GM21717 (cell line): ENCODE measurements around the gene EIF2D.
"Not testable (repeated sequence)": the region's sequence is repeated elsewhere in the genome, so short reads cannot be mapped to it uniquely, and the experiment has no call there.

Source experiments
- ATAC-seq: cut with Tn5 transposase; IDR thresholded peaks from one replicate; pipeline ENCODE4 v1.9.1; 2021; ENCODE audit warnings: mild to moderate bottlenecking, moderate library complexity; ENCODE audit not compliant: unreplicated experiment

The EIF2D gene

DNA sequence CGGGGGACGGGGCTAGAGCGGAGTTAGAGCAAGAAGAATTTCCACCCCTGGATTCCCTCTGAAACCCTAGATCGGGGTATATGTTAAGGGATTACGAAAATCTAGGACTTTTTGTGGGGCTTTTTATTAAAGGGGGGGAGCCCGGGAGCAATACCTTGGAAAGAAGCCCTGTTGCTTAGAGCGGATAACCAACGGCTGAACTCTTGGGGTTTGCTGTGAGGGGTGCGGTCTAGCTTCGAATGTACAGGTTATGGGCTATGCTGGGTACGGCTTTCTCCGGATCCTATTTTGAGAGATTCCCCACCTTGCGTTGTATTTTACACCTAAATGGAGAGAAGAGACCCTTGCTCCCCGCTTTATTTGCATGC is 23.7 kb upstream of the EIF2D start:
- peak; percentile 18 for ATAC-seq

DNA sequence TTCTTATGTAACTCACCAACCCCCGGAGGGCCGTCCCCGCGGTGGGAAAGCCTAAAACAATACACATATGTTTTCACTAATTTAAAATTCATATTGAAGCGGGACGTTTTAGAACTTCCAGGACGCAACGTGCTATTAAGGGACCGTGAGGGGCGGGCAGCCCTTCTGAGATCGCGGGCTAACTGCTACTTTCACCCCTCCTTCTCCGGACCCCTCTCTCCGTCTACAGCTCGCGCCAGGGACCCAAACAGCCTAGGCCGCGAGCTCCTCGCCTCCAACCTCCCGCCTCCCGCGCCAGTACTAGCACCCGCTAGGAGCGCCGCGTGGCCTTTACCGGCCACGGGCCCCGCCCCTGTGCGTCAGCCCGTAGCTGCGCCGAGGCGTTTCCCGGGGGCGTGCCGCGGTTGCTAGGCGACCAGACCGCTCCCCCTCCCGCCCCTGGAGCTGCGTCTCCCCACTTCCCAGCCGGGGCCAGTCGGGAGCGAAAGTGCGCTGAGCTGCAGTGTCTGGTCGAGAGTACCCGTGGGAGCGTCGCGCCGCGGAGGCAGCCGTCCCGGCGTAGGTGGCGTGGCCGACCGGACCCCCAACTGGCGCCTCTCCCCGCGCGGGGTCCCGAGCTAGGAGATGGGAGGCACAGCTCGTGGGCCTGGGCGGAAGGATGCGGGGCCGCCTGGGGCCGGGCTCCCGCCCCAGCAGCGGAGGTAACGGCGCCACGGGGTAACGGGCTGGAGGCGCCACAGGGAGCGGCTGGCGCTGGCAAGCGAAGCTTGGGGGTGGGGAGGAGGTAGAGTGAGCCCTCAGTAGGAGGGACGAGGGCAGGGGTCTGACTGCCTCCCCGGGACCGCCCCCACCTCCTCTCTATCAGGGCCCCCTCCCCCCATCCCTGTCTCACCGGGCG is 23.1 kb upstream of the EIF2D start, which contains the start of gene DYRK3:
Gene DYRK3 (plus strand): TSS at position 457 of the 898 bp plus-strand sequence. CDS start 168 bp downstream, at position 625.
- peak; percentile 87 for ATAC-seq

DNA sequence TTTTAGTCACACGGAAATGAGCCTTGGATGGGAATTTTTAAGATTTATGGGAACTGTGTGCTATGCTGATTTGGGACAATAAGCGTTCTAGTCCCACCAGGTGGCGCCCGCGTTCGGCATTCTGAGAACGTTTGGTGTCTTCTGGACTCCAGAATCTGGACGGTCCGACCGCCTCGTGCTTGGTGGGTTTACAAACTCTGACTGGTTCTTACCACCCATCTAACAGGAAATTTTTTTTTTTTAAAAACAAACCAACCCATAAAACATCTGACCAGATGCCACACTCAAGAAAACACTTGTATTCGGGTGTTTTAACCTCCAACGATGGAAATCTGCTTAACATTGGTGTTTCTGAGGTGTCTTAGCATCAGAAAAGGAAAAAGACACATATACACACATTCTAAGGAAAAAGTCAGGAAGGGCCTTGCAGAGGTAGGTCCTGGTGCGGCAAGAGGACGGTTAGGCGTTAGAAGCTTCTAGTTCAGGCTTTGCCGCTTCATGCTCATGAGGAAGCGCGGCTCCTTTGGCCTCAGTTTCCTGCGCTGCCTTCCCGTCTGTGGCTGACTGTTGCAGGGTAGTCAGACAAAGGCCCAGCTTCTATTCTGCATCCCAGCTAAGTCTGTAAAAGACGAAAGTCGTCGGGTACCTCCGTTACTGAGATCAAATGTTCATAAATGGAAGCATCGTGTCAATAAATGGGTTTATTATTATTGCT is 22.3 kb upstream of the EIF2D start:
- ATAC-seq: no peak

DNA sequence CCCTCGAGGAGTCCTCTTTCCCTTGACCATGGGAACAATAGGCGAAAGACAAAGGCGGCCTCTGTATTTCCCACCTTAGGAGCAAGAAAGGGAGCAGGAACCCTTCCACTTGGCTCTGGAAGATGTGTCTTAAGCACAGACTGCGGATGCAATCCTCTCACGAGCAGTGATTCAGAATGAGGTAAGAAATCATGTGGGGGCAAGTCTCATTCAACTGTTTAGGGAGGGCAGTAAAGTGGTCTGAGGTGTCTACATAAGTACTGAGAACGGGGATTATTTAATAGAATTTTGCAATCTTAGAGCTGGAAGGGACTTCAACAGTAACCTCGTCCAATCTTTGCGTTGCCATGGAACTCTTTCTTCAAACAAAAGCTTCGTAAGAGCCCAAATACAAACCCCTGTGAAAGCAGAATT is 21.4 kb upstream of the EIF2D start:
- ATAC-seq: no peak

DNA sequence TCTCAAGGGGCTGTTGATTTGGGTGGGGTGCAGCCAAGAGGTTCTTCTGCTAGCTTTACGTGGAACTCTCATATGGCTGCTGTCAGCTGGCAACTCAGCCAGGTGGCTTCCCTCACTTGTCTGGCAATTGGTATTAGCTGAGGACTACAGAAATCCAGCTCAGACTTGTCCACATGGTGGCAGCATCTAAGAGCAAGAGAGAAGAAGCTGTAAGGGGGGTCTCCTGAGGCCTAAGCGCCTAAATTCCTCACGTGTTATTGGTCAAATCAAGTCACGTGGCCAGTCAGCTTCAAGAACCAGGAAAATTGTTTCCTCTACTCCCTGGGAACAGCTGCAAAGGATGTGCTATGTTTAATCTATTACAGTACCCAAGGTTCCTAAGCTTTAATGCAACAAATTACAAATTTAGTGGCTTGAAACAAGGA is 18.8 kb upstream of the EIF2D start:
- no peak for ATAC-seq

DNA sequence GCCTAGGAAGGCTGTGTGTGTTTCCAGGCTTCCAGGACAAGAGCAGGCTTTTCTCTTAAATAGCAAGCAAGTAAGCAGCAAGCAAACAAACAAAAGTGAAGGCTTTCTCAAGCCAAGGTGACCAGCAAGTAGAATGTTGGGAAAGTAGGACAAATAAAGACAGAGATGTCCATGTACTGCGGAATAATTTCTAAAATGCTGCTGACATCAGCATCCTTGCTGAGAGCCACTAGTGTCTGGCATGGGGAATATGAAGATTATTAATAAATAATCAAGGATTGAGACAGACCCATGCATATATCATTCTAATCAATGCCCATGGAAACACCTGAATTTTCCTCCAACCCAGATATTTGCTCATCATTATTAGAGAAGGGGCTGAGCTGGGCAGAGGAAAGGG is 16.7 kb upstream of the EIF2D start:
- ATAC-seq: no peak

DNA sequence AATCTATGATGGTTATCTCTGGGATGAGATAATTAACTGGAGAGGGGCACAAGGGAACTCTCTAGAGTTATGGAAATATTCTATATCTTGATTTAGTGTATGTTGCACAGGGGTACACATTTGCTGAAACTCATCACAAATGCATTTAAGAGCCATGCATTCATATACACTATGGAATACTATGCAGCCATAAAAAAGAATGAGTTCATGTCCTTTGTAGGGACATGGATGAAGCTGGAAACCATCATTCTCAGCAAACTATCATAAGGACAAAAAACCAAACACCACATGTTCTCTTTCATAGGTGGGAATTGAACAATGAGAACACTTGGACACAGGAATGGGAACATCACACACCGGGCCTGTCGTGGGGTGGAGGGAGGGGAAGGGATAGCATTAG is 14.1 kb upstream of the EIF2D start:
- ATAC-seq: not testable (repeated sequence)

DNA sequence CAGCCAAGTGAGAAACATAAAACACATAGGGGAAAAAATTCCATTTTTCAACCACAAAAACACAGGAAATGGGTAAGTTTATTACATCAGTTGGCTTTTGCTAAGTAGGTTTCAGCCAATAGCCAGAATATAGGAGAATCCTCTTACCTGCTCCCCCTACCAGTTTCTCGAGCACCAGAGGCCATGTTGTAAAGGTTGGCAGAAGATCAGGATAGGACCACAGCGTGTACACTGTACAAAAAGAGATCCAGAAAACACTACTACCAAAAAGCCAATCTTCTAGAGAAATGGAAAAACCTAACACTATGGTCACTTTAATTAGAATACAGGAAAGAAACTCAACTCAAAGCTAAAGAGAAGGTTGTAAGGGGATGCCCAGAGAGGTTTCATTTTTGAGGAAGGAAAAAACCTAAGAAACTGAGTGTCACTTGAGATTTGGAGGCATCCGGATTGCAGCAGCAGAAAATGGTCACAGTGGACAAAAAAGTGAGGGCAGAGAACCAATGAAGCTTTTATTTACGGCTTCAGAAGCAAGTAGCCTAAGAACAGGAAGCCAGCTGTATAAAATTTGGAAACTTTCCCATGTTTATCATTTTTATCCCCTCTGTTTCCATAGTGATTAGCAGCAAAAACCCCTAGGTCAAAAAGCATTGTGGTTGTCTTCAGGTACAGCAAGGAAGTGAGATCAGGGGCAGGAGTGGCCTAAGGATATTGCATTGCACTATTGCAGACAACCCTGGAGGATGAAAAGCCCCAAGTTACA is 2.9 kb downstream of the EIF2D start:
- no peak for ATAC-seq

DNA sequence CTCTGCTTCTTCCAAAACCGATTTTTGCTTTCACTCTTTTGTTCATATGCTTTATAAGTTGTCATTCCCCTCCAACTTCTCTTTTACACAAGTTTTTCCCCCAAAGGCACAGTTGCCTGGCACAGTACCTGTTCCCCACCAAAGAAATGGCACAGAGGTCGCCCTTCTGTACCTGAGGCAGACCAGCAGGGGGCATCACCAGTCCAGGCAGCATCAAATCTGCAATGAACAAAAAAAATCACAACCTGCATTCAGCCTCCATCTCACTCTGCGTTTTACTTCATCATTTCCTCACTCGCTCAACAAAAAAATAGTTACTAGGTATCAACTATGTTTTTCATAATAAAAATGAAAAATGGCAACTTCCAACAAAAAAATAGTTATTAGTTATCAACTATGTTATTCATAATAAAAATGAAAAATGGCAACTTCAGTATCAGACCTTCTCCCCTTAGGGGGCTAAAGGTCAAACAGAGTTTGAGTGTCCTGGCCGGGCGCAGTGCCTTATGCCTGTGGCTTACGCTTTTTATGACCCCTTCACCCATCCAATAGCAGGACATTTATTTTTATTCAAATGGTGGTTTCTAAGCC is 4.1 kb downstream of the EIF2D start:
- ATAC-seq: no peak

DNA sequence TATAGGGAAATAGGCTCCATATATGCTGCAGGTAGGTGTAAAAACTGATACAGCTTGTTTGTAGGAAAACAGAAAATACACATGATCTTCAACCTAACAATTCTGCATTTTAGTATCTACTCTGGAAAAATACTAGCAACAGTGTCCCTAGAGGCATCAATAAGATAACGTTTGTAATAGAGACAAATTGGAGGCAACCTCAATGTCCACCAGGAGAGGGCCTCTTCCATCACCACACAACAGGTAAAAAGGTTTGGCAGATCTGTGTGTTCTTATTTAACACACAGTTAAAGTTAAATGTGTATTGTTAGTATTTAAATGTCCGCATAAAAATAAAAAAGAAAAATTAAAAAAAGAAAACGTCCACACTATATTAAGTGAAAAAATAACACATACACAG is 5.4 kb downstream of the EIF2D start:
- no peak for ATAC-seq

DNA sequence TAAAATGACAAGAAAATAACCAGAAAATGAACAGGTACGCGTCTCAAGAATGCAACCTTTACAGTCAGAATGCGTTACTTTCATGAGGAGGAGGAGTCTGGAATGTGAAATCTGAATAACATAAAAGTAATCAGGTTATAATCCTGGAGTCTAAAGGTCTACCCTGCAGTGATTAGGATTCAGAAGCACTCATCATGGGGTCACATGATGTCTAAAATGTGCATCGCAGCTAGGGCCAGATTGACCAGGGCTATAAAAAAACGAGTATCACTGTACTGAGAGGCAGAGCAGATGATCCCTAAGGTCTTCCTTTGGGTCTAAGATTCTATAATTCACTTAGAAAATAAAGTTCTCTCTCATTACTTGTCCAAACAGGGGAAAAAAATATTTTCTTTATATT is 7.4 kb downstream of the EIF2D start:
- no peak for ATAC-seq

DNA sequence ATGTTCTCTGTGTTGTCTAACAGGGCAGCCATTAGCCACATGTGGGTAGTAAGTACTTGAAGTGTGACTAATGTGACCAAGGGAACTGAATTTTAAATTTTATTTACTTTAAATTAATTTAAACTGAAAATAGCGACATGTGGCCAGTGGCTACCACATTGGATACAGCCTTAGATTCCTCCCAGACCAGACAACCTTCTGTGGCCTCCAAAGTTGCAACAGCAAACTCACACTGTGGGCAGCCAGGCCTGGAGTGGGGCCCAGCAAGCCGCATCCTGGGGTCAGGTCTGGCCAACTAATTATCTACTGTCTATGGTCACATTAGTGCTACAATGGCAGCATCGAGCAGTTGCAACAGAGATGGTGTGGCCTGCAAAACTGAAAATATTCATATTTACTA is 11.7 kb downstream of the EIF2D start:
- no peak for ATAC-seq

DNA sequence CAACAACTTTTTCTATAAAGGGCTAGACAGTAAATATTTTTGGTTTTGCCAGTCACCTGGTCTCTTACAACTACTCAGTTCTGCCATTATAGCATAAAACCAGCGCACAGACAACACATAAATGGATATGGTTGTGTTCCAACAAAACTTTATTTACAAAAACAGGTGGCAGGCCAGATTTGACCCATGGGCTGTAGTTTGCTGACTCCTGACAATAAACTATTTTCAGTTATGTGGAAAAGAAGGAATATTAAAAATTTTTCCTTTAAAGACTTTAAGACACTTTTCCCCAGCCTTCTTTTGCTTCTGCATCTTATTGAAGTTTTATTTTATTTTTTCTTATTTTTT is 16.0 kb downstream of the EIF2D start:
- no peak for ATAC-seq

DNA sequence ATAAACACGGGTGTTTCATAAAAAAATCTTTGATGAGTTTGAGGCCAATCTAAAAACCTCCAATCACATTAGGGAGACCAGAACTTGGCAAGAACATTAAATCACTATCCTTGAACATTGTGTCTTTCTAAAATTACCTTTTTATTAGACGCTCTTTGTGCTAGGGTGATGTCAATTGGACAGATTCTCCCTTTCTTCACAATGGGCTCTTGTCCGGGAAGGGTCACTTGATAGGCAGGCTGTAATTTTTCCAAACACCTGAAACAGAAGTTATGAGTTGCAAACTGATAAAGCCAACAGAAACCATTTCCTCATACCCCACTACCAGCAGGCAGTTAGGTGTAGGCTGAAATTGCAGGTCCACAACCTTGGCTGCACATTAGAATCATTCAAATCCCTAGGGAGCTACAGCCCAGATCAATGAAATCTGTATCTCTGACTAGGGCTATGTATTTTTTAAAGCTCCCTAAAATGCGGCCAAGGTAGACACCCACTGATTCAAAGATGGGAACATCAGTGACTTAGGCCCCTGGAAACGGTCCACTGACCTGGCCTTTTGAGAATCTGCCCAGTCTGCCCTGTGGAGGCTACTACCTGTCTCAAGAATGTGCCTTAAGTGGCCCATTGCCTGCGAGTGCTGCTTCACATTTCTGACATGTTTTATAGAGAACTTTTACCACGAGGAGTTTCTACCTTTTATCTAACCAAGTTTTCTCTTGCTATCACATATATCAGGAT is 16.5 kb downstream of the EIF2D start:
- no peak for ATAC-seq

DNA sequence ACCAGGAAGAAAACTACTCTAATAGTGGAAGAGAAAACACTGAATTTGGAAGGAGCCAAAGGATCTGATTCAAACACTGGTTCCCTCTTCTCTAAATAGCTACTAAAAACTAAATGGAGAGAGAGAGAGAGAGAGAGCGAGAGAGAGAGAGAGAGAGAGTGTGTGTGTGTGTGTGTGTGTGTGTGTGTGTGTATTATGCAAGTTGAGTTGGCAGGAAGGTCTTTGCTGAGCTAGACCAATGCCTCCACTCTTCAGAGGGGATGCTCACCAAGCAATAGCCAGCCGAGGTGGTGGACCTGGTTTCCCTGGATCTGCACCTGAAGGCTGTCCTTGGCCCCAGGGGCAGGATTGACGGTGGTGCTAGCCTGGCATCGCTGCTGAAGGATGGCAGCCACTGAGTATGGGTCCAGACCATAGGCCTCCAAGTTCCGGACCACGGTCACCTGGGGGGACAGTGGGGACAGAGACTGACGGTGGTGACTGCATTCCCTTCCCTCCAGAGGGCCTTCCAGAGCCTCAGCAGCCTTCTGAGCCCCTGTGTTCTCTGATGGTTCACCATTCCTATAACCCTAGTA is 18.8 kb downstream of the EIF2D start:
- ATAC-seq: no peak

DNA sequence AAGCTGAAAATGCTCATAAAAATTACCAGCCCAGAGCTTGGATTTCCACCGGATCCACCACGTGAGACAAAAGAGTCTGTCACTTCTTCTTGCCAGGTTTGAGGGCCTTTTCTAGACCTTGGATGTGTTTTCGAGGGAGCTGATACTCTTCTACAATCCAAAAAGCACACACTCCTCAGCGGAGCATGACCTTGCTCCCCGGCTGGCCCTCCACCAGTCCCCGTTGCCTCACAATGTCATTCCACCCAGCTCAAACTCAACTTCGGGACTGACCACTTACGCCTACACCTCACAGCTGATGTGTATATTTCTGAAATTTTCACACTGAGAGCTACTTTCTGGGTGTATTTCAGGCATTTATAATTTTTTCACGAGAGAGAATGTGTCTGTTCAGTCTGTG is 20.6 kb downstream of the EIF2D start:
- no peak for ATAC-seq

DNA sequence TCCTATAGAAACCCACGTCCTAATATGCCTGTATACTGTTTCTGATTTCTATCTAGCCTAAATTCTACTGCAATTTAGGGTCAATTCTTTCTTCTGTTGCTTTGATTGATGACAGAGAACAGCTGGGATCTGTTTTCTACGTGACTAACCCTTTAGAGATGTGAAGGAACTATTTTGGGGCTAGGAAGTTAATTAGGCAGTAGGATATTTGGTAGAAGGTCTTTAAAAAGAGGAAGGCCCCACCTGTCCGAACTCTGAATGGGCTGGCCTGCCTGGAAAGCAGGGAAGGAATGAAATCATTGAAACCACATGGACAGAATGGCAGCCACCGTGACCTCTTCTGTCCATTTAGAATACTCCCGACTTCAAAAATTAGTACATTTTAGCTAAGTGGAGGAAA is 21.0 kb downstream of the EIF2D start:
- ATAC-seq: no peak

DNA sequence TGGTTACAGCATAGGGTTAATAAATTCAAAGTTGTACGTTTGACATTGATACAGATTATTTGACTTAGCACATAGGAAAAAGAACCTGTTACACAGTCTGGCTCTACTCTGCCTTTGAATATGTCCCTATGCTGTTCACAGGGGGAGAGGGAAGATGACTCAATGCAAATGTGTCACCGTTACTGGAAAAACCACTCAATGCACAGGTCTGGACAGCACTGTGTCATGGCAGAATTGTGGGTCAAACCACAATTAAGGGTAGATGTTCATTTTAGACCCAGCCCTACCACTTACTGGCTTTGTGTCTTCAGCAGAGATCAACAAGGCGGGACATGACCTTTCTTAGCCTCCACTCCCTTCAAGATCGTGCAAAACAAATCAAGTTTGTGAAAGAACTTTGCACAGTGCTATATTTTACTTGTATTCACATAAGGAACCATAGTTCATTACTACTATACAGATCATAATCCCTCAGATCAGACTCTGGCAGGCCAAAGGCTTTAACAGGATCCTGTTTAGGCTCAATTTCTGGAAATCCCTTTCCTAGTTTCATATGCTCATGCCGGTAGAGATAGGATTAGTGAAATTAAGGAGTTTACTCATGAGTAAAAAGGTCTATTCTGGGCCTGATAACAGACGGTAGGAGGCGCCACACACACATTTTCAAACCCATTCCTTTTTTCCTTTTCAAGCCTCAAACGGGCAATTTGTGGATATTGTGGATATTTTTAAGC is 22.1 kb downstream of the EIF2D start:
- ATAC-seq: peak; percentile 59

DNA sequence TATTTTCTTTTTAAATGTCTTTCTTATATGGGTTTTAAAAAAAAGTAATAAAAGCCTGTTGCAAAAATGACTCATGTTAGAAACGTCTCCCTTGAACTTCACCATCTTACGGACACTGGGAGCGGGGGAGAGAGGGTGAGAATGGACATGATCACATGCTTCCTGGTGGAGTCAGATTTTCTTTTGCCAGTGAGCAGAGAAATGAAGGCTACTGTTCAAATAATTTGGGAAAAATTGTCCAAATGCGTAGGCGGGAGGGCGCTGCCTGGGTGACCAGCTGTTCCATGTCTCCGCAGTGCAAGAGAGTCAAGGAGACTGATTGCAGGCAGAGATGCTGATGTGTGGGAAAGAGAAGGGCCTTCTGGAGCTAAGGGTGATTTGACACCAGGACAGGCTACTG is 23.1 kb downstream of the EIF2D start:
- no peak for ATAC-seq
